OCI-LY3 (cell line): Measurements from ENCODE around the gene PSG5.
"Not testable (repeated sequence)": the region's sequence is repeated elsewhere in the genome, so short reads cannot be mapped to it uniquely, and the experiment has no call there.

ENCODE experiments used
- CTCF ChIP-seq: fragments of 200-600, 300-600 bp; sonication (generic); IDR thresholded peaks from 2 replicates; pipeline ENCODE4 v1.5.1; 2014; ENCODE audit warnings: antibody characterized with exemption, low read length, low read depth
- EZH2phosphoT487 ChIP-seq: fragments of 200-600 bp; shearing (Covaris generic); IDR thresholded peaks from 2 replicates; pipeline ENCODE4 v1.6.1; 2018; ENCODE audit warnings: antibody characterized with exemption, mixed run types, low read depth

GRCh38 chr19:43162261-43162660, 24.1 kb downstream of the PSG5 start:
- TF ChIP-seq CTCF, EZH2phosphoT487: not testable (repeated sequence)
